C1 segment of cervical spinal cord (tissue), 14 donors: ENCODE measurements around the gene HBG1.

Source experiments
- DNase-seq, 14 donors: peaks; one replicate each; lab custom pipeline; 2025; lab: John Stamatoyannopoulos, UW

Gene HBG1

GRCh38 chr11:5247472-5248192 is 2.0 kb downstream of the HBG1 start:
- DNase-seq = no peak

- DNase-seq = no peak
These were observed 2.7 kb downstream of the HBG1 start for GRCh38 chr11:5246772-5247471.

GRCh38 chr11:5245155-5245554 is 4.5 kb downstream of the HBG1 start:
- DNase-seq = no peak

- DNase-seq = no peak
These were observed 5.9 kb downstream of the HBG1 start for GRCh38 chr11:5243816-5244180.

GRCh38 chr11:5242933-5243815 is 6.5 kb downstream of the HBG1 start:
- DNase-seq = no peak

- no peak for DNase-seq
These were observed 7.4 kb downstream of the HBG1 start for GRCh38 chr11:5242208-5242607.

- no peak for DNase-seq
These were observed 8.2 kb downstream of the HBG1 start for GRCh38 chr11:5241458-5241857.

GRCh38 chr11:5240458-5240857 is 9.2 kb downstream of the HBG1 start:
- DNase-seq = no peak

GRCh38 chr11:5240056-5240455 is 9.6 kb downstream of the HBG1 start:
- DNase-seq = no peak

GRCh38 chr11:5239046-5239445 is 10.6 kb downstream of the HBG1 start:
- no peak for DNase-seq

- no peak for DNase-seq
These were observed 11.2 kb downstream of the HBG1 start for GRCh38 chr11:5238486-5238885.

GRCh38 chr11:5237420-5237819 is 12.2 kb downstream of the HBG1 start:
- DNase-seq = no peak

- DNase-seq = no peak
These were observed 14.1 kb downstream of the HBG1 start for GRCh38 chr11:5235364-5236095.

GRCh38 chr11:5234381-5234834 is 15.2 kb downstream of the HBG1 start, which contains the start of gene HBD:
TSS of gene HBD (minus strand) at chr11:5234483. CDS start at chr11:5234433, 50 bp downstream.
- no peak for DNase-seq

GRCh38 chr11:5233307-5233706 is 16.4 kb downstream of the HBG1 start:
- DNase-seq = no peak

- no peak for DNase-seq
These were observed 16.8 kb downstream of the HBG1 start for GRCh38 chr11:5232821-5233220.

- no peak for DNase-seq
These were observed 17.5 kb downstream of the HBG1 start for GRCh38 chr11:5232176-5232575.

GRCh38 chr11:5231111-5231510 is 18.5 kb downstream of the HBG1 start:
- DNase-seq = no peak

- DNase-seq = no peak
These were observed 19.4 kb downstream of the HBG1 start for GRCh38 chr11:5230266-5230665.

- no peak for DNase-seq
These were observed 19.9 kb downstream of the HBG1 start for GRCh38 chr11:5229796-5230195.

GRCh38 chr11:5229356-5229755 is 20.3 kb downstream of the HBG1 start:
- DNase-seq = no peak

- DNase-seq = no peak
These were observed 21.5 kb downstream of the HBG1 start for GRCh38 chr11:5228124-5228523.
